ENCODE measurements around the gene KDM6A.

DNA sequence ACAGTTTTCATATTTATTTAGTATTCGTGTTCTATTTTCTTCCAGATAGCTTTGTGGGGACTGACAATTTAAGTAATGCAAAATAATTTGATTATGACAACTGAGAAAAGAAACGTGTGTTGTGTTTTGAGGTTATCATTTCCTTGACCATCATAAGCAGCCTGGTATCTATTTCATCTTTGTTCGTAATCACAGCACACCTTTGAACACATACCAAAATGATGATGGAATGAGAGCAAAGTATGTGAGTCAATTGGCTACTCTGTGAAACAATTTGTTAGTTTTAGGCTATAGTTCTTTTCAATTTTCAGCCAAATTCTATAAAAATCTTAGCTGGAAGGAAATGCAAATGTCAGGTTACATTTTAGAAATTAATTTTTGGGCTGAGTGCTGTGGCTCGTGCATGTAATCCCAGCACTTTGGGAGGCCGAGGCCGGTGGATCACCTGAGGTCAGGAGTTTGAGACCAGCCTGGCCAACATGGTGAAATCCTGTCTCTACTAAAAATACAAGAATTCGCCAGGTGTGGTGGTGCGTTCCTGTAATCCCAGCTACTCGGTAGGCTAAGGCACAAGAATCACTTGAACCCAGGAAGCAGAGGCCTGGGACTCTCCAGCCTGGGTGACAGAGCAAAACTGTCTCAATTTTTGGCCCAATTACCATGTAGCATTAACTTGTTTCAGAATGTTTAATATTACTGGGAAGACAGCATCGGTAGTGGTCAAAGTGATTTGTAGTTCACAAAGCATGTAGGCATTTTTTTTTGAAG is 30.3 kb upstream of the KDM6A start:
- TF ChIP-seq, protein P1, sequence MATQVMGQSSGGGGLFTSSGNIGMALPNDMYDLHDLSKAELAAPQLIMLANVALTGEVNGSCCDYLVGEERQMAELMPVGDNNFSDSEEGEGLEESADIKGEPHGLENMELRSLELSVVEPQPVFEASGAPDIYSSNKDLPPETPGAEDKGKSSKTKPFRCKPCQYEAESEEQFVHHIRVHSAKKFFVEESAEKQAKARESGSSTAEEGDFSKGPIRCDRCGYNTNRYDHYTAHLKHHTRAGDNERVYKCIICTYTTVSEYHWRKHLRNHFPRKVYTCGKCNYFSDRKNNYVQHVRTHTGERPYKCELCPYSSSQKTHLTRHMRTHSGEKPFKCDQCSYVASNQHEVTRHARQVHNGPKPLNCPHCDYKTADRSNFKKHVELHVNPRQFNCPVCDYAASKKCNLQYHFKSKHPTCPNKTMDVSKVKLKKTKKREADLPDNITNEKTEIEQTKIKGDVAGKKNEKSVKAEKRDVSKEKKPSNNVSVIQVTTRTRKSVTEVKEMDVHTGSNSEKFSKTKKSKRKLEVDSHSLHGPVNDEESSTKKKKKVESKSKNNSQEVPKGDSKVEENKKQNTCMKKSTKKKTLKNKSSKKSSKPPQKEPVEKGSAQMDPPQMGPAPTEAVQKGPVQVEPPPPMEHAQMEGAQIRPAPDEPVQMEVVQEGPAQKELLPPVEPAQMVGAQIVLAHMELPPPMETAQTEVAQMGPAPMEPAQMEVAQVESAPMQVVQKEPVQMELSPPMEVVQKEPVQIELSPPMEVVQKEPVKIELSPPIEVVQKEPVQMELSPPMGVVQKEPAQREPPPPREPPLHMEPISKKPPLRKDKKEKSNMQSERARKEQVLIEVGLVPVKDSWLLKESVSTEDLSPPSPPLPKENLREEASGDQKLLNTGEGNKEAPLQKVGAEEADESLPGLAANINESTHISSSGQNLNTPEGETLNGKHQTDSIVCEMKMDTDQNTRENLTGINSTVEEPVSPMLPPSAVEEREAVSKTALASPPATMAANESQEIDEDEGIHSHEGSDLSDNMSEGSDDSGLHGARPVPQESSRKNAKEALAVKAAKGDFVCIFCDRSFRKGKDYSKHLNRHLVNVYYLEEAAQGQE (IDR thresholded peaks at IDR 0.05; ENCODE audit: borderline replicate concordance): no peak
- TF ChIP-seq, protein P1 (CRISPR knock-in tag; IDR thresholded peaks at IDR 0.05; ENCODE audit: low read depth): no peak
- TF ChIP-seq SIRT6 (IDR thresholded peaks at IDR 0.05; ENCODE audit: low read depth, low read length) (no peak), ZNF217 (CRISPR knock-in tag; IDR thresholded peaks at IDR 0.05) (no peak), POLR2A (conservative IDR thresholded peaks at IDR 0.05) (no peak), EZH2 (IDR thresholded peaks at IDR 0.05; ENCODE audit: borderline replicate concordance, low read depth, low read length) (no peak), NFRKB (IDR thresholded peaks at IDR 0.05; ENCODE audit: low read depth) (peak; percentile 46; the same call in 1 of the 2 replicates), SMARCA5 (IDR thresholded peaks at IDR 0.05) (no peak)
- TF ChIP-seq, protein P2, sequence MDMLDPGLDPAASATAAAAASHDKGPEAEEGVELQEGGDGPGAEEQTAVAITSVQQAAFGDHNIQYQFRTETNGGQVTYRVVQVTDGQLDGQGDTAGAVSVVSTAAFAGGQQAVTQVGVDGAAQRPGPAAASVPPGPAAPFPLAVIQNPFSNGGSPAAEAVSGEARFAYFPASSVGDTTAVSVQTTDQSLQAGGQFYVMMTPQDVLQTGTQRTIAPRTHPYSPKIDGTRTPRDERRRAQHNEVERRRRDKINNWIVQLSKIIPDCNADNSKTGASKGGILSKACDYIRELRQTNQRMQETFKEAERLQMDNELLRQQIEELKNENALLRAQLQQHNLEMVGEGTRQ (CRISPR knock-in tag; IDR thresholded peaks at IDR 0.05): no peak
- TF ChIP-seq, protein P3, sequence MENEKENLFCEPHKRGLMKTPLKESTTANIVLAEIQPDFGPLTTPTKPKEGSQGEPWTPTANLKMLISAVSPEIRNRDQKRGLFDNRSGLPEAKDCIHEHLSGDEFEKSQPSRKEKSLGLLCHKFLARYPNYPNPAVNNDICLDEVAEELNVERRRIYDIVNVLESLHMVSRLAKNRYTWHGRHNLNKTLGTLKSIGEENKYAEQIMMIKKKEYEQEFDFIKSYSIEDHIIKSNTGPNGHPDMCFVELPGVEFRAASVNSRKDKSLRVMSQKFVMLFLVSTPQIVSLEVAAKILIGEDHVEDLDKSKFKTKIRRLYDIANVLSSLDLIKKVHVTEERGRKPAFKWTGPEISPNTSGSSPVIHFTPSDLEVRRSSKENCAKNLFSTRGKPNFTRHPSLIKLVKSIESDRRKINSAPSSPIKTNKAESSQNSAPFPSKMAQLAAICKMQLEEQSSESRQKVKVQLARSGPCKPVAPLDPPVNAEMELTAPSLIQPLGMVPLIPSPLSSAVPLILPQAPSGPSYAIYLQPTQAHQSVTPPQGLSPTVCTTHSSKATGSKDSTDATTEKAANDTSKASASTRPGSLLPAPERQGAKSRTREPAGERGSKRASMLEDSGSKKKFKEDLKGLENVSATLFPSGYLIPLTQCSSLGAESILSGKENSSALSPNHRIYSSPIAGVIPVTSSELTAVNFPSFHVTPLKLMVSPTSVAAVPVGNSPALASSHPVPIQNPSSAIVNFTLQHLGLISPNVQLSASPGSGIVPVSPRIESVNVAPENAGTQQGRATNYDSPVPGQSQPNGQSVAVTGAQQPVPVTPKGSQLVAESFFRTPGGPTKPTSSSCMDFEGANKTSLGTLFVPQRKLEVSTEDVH (IDR thresholded peaks at IDR 0.05; ENCODE audit: low read depth, partially characterized antibody): no peak
- TF ChIP-seq, protein P4, sequence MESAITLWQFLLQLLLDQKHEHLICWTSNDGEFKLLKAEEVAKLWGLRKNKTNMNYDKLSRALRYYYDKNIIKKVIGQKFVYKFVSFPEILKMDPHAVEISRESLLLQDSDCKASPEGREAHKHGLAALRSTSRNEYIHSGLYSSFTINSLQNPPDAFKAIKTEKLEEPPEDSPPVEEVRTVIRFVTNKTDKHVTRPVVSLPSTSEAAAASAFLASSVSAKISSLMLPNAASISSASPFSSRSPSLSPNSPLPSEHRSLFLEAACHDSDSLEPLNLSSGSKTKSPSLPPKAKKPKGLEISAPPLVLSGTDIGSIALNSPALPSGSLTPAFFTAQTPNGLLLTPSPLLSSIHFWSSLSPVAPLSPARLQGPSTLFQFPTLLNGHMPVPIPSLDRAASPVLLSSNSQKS (CRISPR knock-in tag; IDR thresholded peaks at IDR 0.05): no peak
- TF ChIP-seq, protein P5, sequence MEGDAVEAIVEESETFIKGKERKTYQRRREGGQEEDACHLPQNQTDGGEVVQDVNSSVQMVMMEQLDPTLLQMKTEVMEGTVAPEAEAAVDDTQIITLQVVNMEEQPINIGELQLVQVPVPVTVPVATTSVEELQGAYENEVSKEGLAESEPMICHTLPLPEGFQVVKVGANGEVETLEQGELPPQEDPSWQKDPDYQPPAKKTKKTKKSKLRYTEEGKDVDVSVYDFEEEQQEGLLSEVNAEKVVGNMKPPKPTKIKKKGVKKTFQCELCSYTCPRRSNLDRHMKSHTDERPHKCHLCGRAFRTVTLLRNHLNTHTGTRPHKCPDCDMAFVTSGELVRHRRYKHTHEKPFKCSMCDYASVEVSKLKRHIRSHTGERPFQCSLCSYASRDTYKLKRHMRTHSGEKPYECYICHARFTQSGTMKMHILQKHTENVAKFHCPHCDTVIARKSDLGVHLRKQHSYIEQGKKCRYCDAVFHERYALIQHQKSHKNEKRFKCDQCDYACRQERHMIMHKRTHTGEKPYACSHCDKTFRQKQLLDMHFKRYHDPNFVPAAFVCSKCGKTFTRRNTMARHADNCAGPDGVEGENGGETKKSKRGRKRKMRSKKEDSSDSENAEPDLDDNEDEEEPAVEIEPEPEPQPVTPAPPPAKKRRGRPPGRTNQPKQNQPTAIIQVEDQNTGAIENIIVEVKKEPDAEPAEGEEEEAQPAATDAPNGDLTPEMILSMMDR (IDR thresholded peaks at IDR 0.05 in 2 of 3, conservative IDR thresholded peaks at IDR 0.05 in 1 of 3; ENCODE audit: insufficient read depth in 2 of 3, low read depth in 1 of 3, low read length in 3 of 3): no peak
